Spleen (tissue), 7 donors: Measurements from ENCODE around the gene DNAJC18.
A peak's percentile ranks its signal among the peaks of the same experiment; 100 is the strongest.

Experiments
- POLR2A ChIP-seq, 3 donors: fragments of 450-650 bp; IDR thresholded peaks; one replicate each; pipeline ENCODE4 v1.5.1; 2017; ENCODE audit warnings: antibody characterized with exemption in 3 of 3, mild to moderate bottlenecking in 1 of 3
- POLR2AphosphoS5 ChIP-seq, 3 donors: sonication (generic); formaldehyde crosslinking; IDR thresholded peaks; one replicate each; pipeline ENCODE4 v1.5.1; 2017; ENCODE audit warnings: antibody characterized with exemption in 3 of 3
- TF ChIP-seq, protein P1 (sequence below), 11 experiments: fragments of 200-600 bp in 7 of 11; fragments of 450-650 bp in 4 of 11; sonication (generic) in 4 of 11; IDR thresholded peaks in 8 of 11; conservative IDR thresholded peaks in 3 of 11; 1 replicate in 7 of 11; 2 replicates in 4 of 11; pipeline versions ENCODE4 v1.4.0 to v1.8.0; 2016 to 2021; ENCODE audit warnings: antibody characterized with exemption in 11 of 11, inconsistent platforms in 4 of 11, mild to moderate bottlenecking in 1 of 11
- donor health status: DM: no; HTN: no; CAD: no; lungs with moderate emphysema.
- donor health status: DM: no; HTN: no; CAD: no.
- donor health status: DM: no; HTN: no; CAD: no.

DNA sequence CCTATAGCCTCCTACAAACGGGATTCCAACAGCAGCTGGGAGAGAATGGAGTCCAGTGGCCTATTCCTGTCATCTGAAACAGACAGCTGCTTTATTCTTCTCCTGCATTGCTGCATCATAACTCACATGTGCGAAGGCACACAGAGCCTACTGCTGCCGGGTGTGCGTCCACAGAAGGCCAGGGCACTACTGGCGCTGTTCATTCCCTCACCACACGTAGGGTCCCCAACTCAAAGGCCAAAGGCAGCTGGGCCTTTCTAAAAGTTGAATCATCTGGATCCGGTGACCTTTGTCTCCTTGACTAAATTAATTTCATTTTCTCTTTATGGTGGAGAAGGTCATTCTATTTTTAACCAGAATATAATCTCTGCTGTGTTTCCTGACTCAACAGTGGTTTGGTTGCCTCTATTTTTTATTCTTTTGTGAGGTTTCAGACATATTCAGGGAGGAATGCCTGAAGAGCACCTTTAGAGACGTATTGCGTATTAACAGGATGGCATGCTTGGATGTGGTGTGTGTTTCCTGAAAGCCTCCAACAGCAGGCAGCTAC is 24.7 kb downstream of the DNAJC18 start:
- TF ChIP-seq POLR2AphosphoS5 (IDR thresholded peaks at IDR 0.05): peak in 1 of 3 donors; percentile 54
- no peak for TF ChIP-seq POLR2A (IDR thresholded peaks at IDR 0.05)
- TF ChIP-seq, protein P1, sequence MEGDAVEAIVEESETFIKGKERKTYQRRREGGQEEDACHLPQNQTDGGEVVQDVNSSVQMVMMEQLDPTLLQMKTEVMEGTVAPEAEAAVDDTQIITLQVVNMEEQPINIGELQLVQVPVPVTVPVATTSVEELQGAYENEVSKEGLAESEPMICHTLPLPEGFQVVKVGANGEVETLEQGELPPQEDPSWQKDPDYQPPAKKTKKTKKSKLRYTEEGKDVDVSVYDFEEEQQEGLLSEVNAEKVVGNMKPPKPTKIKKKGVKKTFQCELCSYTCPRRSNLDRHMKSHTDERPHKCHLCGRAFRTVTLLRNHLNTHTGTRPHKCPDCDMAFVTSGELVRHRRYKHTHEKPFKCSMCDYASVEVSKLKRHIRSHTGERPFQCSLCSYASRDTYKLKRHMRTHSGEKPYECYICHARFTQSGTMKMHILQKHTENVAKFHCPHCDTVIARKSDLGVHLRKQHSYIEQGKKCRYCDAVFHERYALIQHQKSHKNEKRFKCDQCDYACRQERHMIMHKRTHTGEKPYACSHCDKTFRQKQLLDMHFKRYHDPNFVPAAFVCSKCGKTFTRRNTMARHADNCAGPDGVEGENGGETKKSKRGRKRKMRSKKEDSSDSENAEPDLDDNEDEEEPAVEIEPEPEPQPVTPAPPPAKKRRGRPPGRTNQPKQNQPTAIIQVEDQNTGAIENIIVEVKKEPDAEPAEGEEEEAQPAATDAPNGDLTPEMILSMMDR (IDR thresholded peaks at IDR 0.05 in 8 of 11, conservative IDR thresholded peaks at IDR 0.05 in 3 of 11): no peak
